Measurements from ENCODE around the gene FLT3.
"Not testable (repeated sequence)": the region's sequence is repeated elsewhere in the genome, so short reads cannot be mapped to it uniquely, and the experiment has no call there.

Gene FLT3

GRCh38 chr13:27973961-27974662, 126.3 kb downstream of the FLT3 start:
- DNase-seq (ENCODE audit: low spot score) (no peak), FAIRE-seq (no peak)

GRCh38 chr13:27973291-27973690, 127.1 kb downstream of the FLT3 start:
- DNase-seq (ENCODE audit: low spot score) (no peak), FAIRE-seq (no peak)

- FAIRE-seq (no peak), DNase-seq (ENCODE audit: low spot score) (no peak)
These were observed 127.9 kb downstream of the FLT3 start for GRCh38 chr13:27972478-27972820.

GRCh38 chr13:27971776-27972477, 128.4 kb downstream of the FLT3 start:
- FAIRE-seq (no peak), DNase-seq (ENCODE audit: low spot score) (no peak)

GRCh38 chr13:27971236-27971645, 129.1 kb downstream of the FLT3 start:
- no peak for DNase-seq (ENCODE audit: low spot score)
- FAIRE-seq = no peak

- FAIRE-seq = no peak
- no peak for DNase-seq (ENCODE audit: low spot score)
These were observed 129.8 kb downstream of the FLT3 start for GRCh38 chr13:27970382-27971235.

GRCh38 chr13:27969866-27970229, 130.5 kb downstream of the FLT3 start:
- no peak for DNase-seq (ENCODE audit: low spot score)
- FAIRE-seq = no peak

GRCh38 chr13:27969082-27969865, 131.1 kb downstream of the FLT3 start, which contains the start of gene CDX2:
Gene CDX2, minus strand, starts transcription at chr13:27969315. Its CDS starts 309 bp downstream, at chr13:27969006.
- DNase-seq (ENCODE audit: low spot score) (no peak), FAIRE-seq (no peak)

- FAIRE-seq (no peak), DNase-seq (ENCODE audit: low spot score) (no peak)
These were observed 131.9 kb downstream of the FLT3 start for GRCh38 chr13:27968316-27969081.

- DNase-seq (ENCODE audit: low spot score) (no peak), FAIRE-seq (no peak)
These were observed 132.6 kb downstream of the FLT3 start for GRCh38 chr13:27967736-27968315.

- no peak for DNase-seq (ENCODE audit: low spot score)
- no peak for FAIRE-seq
These were observed 133.1 kb downstream of the FLT3 start for GRCh38 chr13:27967203-27967735.

- DNase-seq (ENCODE audit: low spot score) (no peak), FAIRE-seq (no peak)
These were observed 133.7 kb downstream of the FLT3 start for GRCh38 chr13:27966641-27967202.

GRCh38 chr13:27965740-27966640, 134.4 kb downstream of the FLT3 start:
- FAIRE-seq (no peak), DNase-seq (ENCODE audit: low spot score) (no peak)

- no peak for DNase-seq (ENCODE audit: low spot score)
- no peak for FAIRE-seq
These were observed 135.0 kb downstream of the FLT3 start for GRCh38 chr13:27965343-27965739.

GRCh38 chr13:27964741-27965323, 135.5 kb downstream of the FLT3 start:
- FAIRE-seq (no peak), DNase-seq (ENCODE audit: low spot score) (no peak)

GRCh38 chr13:27964206-27964605, 136.2 kb downstream of the FLT3 start:
- DNase-seq (ENCODE audit: low spot score); FAIRE-seq: not testable (repeated sequence)

GRCh38 chr13:27963491-27963890, 136.9 kb downstream of the FLT3 start:
- no peak for DNase-seq (ENCODE audit: low spot score)
- no peak for FAIRE-seq

GRCh38 chr13:27962982-27963381, 137.4 kb downstream of the FLT3 start:
- FAIRE-seq (no peak), DNase-seq (ENCODE audit: low spot score) (no peak)

Measured in RCC 7860 (cell line).